ENCODE results near the gene SPIC.

DNA sequence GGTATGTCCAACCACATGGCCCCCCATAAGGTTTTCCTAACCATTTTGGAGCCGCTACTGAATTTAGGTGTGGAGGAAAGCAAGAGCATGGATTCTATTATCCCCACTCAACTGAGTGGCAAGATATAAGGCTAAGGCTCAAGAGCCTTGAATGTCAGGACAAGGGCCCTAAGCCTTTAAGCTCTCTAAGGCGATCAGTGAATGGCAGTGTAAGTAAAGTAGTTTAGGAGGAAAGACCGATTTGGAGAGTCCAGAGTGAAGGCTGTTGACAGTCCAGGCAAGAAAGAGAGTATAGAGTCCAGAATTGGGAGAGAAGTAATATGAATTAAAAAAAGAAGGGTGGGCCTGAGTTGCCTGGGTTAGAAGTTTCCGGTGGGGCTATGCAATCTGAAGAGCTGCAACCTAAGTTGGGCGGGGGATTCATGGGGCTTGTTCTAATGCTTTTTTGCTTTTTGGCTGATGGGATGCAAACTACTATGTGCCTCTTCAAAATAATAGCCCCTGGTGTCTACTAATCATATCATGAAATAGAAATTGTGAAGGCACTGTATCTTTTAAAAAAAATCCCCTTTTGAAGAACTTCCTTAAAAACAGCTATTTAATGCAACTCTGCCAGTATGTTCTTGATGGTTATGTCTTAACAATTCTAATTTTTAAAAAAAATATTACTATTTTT is at the start of gene SPIC:
- TF ChIP-seq, protein P1, sequence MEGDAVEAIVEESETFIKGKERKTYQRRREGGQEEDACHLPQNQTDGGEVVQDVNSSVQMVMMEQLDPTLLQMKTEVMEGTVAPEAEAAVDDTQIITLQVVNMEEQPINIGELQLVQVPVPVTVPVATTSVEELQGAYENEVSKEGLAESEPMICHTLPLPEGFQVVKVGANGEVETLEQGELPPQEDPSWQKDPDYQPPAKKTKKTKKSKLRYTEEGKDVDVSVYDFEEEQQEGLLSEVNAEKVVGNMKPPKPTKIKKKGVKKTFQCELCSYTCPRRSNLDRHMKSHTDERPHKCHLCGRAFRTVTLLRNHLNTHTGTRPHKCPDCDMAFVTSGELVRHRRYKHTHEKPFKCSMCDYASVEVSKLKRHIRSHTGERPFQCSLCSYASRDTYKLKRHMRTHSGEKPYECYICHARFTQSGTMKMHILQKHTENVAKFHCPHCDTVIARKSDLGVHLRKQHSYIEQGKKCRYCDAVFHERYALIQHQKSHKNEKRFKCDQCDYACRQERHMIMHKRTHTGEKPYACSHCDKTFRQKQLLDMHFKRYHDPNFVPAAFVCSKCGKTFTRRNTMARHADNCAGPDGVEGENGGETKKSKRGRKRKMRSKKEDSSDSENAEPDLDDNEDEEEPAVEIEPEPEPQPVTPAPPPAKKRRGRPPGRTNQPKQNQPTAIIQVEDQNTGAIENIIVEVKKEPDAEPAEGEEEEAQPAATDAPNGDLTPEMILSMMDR (IDR thresholded peaks at IDR 0.05) = no peak
- no peak for TF ChIP-seq POLR2A (IDR thresholded peaks at IDR 0.05; ENCODE audit: low read depth)
- TF ChIP-seq EP300 (IDR thresholded peaks at IDR 0.05) = no peak
- TF ChIP-seq POLR2AphosphoS5 (IDR thresholded peaks at IDR 0.05) = no peak

All from esophagus muscularis mucosa (tissue), 4 donors.